Measurements from ENCODE around the gene WHRN. TPM values are rescaled to one million over a fixed set of nuclear protein-coding genes. Genes with fewer than 3 reads are reported as not detected.

WHRN gene
- total RNA-seq, 1 experiment from 2014 or later, result 1.4 TPM

- no peak for DNase-seq (ENCODE audit: low read depth)
These were observed 54.2 kb downstream of the WHRN start for GRCh38 chr9:114450833-114451706.

DNA sequence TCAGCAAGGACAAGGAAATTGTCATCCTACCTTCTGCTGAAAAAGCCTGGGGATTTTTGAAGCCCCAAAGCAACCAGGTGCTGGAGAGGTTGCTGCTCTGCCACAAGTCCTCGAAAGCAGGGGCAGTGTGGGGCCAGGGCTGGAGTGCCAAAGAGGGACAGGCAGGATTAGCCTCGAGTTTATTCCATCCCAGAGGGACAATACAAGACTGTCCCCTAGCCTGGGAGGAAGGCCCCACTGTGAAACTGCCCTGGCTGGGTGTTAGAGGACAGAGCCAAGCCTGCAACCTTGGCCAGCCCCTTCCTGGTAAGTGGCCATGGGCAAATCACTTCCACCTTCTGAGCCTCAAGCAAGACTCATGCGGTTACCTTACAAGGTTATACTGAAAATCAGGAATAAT, 55.1 kb downstream of the WHRN start:
- no peak for DNase-seq (ENCODE audit: low read depth)

DNA sequence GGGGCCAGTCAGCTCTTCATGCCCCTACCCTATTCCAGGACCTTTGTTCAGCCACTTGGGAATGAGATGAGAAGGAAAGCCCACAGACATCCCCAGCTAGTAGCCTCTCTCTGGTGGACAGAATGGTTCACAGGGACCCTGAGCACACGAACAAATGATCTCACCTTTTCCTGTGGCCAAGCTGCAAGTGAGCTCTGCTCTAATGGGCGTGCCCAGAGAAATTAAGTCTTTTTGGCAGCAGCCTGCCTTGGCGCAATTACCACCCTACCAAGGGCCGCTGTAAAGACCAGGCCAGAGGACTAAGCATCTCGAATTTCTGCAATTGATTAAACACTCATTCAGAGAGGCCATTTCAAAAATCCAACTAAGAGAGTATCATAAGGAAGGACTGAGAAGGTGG, 56.0 kb downstream of the WHRN start:
- no peak for DNase-seq (ENCODE audit: low read depth)

GRCh38 chr9:114448706-114449105, 56.6 kb downstream of the WHRN start:
- DNase-seq (ENCODE audit: low read depth), result peak; percentile 72

GRCh38 chr9:114446672-114447450, 58.4 kb downstream of the WHRN start:
- no peak for DNase-seq (ENCODE audit: low read depth)

DNA sequence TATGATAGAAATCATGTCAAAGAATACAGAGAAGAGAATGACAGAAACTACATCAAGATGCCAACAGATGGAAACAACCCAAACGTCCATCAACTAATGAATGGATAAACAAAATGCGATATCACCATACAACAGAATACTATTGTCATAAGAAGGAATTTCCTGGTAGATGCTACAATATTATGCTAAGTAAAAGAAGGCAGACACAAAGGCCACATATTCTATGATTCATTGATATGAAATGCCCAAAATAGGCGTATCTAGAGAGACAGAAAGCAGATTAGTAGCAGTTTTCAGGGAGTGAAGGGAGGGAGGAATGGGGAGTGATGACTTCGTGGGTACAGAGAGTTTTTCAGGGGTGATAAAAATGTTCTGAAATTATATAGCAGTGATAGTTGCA, 59.2 kb downstream of the WHRN start:
- DNase-seq (ENCODE audit: low read depth), result peak; percentile 72

- no peak for DNase-seq (ENCODE audit: low read depth)
These were observed 59.7 kb downstream of the WHRN start for GRCh38 chr9:114445616-114446015.

- DNase-seq (ENCODE audit: low read depth), result no peak
These were observed 63.3 kb downstream of the WHRN start for GRCh38 chr9:114442022-114442421.

GRCh38 chr9:114437401-114437893, 67.8 kb downstream of the WHRN start:
- DNase-seq (ENCODE audit: low read depth), result no peak

DNA sequence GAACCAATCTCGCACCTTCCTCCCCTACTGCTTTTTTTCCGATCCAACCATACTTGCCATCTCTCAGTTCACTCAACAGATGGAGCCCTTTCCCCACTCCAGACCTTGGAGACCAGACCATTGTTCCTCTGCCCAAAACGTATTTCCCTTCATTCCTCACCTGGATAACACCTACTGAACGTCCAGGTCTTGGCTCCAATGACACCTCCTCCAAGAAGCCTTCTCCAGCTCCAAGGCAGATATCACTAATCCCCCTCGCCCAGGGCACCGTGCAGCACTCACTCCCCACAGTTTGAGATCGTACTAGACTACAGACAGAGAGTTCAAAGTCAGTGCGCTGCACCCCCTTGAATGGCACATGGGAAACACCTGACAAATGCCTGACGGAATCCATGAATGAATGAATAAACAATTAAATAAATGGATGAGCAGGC, 70.4 kb downstream of the WHRN start:
- peak; percentile 23 for DNase-seq (ENCODE audit: low read depth)

GRCh38 chr9:114433720-114434255, 71.5 kb downstream of the WHRN start:
- no peak for DNase-seq (ENCODE audit: low read depth)

DNA sequence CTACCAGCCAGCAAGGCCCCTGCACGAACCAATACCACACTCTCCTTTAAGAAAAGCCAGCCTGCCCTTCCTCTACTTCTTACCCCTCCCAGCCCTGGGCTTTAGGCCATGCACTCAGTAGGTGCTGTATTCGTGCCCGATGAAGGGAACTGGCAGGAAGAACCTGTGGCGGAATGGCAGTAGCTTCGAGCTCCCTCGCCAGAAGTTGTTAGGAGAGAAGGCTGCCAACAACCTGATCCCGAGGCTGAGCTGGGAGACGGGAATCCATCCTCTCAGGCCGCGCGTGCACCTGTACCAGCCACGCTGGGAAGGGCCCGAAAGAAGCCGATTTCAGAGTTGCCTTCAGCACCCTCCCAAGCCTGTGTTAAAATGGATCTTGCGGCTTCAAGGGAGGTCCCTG, 72.2 kb downstream of the WHRN start:
- DNase-seq (ENCODE audit: low read depth), result no peak

DNA sequence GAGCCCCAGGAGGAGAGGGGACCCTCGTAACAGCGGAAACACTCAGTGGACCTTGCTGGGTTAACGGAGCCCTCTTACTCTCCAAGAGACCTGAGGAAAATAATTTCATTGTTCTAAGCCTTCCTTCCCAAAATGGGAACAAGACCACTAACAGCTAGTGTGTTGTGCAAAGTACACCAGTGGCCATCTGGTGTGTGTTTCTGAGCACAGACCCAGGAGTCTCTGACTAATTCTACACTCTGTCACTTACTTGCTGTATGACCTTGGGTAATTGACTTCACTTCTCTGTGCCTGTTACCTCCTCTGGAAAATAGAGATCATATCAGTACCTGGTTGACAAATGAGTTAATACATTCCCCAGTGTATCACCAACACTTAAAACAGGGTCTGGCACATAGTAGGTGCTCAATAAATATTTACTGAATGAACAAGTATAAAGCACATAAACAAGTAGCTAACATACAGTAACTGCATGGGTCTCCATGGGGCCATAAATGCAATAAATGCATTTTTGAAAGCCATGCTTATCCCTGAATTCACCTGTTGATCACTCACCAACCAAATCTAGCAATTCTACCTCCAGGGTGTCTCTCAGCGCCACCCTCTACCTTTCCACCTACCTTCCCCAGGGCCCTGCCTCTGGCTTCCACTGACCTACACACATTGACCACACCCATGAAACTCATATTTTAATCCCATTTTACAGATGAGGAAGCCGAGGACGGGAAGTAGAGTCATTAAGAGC, 72.8 kb downstream of the WHRN start:
- DNase-seq (ENCODE audit: low read depth), result no peak

DNA sequence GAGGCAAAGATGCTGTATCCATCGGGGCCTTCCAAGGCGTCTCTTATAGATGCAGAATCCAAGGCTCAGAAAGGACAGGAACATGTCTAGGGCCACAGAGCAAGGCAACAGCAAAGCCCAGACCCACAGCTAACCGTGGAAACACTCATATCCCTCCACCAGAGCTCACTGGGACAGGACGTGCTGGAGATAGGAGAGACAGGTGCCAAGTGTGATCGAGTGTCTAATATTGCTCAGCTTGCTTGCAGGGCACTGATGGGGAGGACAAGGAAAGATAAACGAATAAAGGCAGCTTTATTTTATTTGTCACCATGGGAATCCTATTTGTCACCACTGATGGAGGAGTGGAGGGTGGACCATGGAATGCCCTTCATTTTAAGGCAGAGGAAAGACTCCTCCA, 73.5 kb downstream of the WHRN start:
- no peak for DNase-seq (ENCODE audit: low read depth)

DNA sequence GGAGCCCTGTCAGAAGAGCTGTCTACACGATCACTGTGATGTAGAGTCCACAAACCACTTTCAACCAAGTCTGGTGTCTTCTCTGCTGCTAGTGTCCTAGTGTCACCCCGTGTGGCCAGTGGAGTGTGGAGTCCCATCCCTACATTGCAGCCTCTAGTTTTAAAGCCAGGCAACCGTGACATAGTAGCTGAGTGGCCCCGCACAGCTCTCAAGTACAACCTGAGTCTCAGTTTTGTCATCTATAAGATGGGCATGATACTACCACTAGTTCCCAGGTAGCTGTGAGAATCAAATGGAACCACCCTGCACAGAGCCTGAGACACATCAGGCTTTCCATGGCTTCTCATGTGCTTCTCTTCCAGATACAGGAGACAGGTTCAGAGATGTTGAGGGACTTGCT, 74.3 kb downstream of the WHRN start:
- no peak for DNase-seq (ENCODE audit: low read depth)

DNA sequence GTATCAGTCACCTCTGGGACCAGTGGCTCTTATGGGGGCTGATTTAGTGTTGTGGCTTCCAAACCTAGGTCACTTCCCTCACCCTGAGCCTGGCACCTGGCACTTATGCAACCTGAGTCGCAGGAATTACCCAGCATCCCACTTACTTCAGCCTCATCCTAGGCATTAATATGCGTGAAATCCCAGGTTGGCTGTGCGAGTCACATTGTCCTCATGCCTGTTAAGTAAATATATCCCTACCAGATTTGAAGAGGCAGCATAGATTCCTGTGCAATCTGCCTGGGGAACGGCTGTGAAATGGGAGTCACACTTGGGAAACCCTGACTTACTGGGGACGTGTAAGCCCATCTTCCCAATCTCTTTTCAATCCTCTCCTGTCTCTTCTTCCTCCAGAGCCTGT, 74.8 kb downstream of the WHRN start:
- DNase-seq (ENCODE audit: low read depth), result no peak

GRCh38 chr9:114429488-114429887, 75.8 kb downstream of the WHRN start:
- no peak for DNase-seq (ENCODE audit: low read depth)

DNA sequence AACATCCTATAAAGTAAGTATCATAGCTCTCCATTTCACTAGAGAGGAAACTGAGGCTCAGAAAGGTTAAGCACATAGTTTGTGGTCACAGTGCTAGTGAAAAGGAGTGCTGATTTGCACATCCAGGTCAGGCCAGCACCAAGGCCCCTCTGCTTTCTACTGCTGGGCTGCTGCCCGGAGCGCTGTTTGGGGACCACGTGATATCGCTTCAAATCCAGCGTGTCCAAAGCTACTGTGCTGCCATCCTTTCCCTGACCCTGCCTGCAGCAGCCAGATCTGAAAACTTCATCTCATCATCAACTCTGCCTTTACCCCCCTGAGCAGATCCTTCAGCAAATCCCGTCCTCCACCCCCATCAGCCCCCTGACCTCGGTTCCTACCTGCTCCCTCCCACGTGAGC, 76.8 kb downstream of the WHRN start:
- DNase-seq (ENCODE audit: low read depth), result no peak

- no peak for DNase-seq (ENCODE audit: low read depth)
These were observed 77.6 kb downstream of the WHRN start for GRCh38 chr9:114427644-114428043.

- DNase-seq (ENCODE audit: low read depth), result no peak
These were observed 79.0 kb downstream of the WHRN start for GRCh38 chr9:114426046-114426948.

DNA sequence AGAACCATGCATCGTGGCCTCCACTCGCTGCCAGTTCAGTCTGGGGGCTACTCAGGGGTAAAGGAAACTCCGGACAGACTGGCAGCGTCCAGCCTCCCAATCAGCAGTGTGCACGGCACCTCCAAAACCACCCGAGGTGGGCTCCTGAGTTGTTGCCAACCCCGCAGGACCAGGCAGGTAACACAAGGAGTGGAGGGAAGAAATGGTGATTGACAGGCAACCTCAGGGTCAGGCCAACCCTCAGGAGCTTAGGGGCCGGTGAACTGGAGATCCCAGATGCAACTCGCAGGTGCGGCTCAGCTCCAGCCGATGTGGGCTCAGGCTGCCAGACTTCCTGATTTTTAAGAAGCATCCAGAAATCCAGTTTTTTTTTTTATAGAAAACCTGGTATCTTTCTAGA, 80.1 kb downstream of the WHRN start:
- DNase-seq (ENCODE audit: low read depth), result no peak
